Measurements from ENCODE around the gene LRRC7.
"Not testable (repeated sequence)": the region's sequence is repeated elsewhere in the genome, so short reads cannot be mapped to it uniquely, and the experiment has no call there.

The LRRC7 gene

GRCh38 chr1:69914976-69915765, 347.4 kb downstream of the LRRC7 start:
- TF ChIP-seq, protein P1, sequence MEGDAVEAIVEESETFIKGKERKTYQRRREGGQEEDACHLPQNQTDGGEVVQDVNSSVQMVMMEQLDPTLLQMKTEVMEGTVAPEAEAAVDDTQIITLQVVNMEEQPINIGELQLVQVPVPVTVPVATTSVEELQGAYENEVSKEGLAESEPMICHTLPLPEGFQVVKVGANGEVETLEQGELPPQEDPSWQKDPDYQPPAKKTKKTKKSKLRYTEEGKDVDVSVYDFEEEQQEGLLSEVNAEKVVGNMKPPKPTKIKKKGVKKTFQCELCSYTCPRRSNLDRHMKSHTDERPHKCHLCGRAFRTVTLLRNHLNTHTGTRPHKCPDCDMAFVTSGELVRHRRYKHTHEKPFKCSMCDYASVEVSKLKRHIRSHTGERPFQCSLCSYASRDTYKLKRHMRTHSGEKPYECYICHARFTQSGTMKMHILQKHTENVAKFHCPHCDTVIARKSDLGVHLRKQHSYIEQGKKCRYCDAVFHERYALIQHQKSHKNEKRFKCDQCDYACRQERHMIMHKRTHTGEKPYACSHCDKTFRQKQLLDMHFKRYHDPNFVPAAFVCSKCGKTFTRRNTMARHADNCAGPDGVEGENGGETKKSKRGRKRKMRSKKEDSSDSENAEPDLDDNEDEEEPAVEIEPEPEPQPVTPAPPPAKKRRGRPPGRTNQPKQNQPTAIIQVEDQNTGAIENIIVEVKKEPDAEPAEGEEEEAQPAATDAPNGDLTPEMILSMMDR (IDR thresholded peaks at IDR 0.05) = no peak
- Histone ChIP-seq H3K27ac (peak overlapping the region in 1 of 2 donors; percentile 24), H3K4me3 (no peak overlapping the region)
- DNase-seq (ENCODE audit: low spot score) = no peak

DNA sequence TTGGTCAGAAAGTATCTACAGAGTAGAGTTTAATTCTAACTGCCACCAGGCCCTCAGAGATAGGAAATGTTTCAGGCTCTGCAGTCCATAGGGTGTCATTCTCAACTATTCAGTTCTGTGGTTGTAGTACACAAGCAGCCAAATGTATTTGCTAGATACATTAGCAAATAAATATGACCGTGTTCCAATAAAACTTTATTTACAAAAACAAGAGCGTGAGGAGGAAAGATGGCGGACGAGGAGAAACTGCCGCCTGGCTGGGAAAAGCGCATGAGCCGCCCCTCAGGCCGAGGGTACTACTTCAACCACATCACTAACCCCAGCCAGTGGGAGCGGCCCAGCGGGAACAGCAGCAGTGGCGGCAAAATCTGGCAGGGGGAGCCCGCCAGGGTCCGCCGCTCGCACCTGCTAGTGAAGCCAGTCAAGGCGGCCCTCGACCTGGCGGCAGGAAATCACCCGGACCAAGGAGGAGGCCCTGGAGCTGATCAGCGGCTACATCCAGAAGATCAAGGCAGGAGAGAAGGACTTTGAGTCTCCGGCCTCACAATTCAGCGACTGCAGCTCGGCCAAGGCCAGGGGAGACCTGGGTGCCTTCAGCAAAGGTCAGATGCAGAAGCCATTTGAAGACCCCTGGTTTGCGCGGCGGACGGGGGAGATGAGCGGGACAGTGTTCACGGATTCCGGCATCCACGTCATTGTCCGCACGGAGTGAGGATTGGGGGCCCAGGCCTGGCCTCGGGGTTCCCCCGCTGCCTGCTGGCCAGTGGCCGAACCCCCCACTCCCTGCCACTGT, 351.6 kb downstream of the LRRC7 start:
- Histone ChIP-seq H3K4me3 (no peak overlapping the region), H3K27ac (no peak overlapping the region)
- DNase-seq (ENCODE audit: low spot score) = no peak
- TF ChIP-seq, protein P1 (IDR thresholded peaks at IDR 0.05) = no peak

DNA sequence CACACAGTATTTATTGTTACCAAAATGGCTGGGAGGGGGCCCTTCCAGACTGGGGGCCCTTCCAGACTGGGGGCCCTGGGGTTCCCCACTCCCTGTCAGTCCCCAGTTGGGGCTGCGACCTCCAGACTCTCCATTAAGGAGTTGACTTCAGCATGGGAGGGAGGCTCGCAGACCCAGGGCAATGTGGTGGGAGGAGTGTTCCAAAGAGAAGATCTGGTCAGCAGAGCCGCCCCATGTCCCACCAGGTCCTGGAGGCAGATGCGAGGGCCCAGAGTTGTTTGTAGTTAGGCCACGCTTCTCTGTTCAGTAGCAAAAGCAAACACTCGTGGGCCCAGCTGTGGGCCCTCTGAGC, 352.2 kb downstream of the LRRC7 start:
- TF ChIP-seq, protein P1 (IDR thresholded peaks at IDR 0.05) = no peak
- DNase-seq (ENCODE audit: low spot score) = no peak
- H3K4me3 ChIP-seq = no peak overlapping the region
- H3K27ac ChIP-seq = no peak overlapping the region

GRCh38 chr1:69920426-69920825, 352.7 kb downstream of the LRRC7 start:
- Histone ChIP-seq H3K4me3 (no peak overlapping the region), H3K27ac (no peak overlapping the region)
- TF ChIP-seq, protein P1 (IDR thresholded peaks at IDR 0.05) = no peak
- no peak for DNase-seq (ENCODE audit: low spot score)

- TF ChIP-seq, protein P1 (IDR thresholded peaks at IDR 0.05) = no peak
- DNase-seq (ENCODE audit: low spot score) = no peak
- H3K4me3 ChIP-seq = no peak overlapping the region
- H3K27ac ChIP-seq = no peak overlapping the region
Observed at GRCh38 chr1:69921486-69921885, 353.8 kb downstream of the LRRC7 start.

- not testable (repeated sequence) for DNase-seq (ENCODE audit: low spot score); H3K4me3 ChIP-seq; H3K27ac ChIP-seq
Observed at GRCh38 chr1:69928234-69928633, 360.5 kb downstream of the LRRC7 start.

DNA sequence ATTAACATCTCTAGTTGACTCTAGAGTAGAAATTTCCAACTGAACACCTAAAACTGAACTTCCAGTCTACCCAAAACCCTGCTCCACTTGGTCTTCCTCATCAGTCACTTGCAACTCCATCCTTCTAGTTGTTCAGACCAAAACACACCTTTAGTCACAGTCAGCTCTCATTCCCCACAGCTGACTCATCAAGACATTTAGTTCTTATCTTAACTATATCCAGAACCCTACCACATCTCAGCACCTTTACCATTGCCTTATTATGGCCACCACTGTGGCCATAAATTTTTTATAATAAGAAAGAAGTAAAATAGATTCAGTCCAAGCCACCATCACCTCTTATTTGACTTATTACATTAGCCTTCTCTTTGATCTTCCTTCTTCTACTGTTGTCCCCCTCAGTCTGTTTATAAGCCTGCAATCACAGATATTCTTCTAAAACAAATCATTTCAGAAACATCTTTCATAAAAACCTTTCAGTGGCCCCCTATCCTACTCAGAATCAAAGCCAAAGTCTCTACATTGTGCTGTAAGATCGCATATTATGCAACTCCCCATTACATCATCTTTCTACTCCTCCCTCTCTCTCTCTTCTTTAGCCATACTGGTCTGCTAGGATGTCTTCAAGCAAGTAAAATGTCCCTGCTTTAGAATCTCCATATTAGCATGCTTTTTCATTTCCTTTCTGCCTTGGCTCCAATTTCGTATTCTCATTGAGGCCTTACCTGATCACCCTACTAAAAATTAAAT, 361.8 kb downstream of the LRRC7 start:
- TF ChIP-seq, protein P1 (IDR thresholded peaks at IDR 0.05) = no peak
- no peak for DNase-seq (ENCODE audit: low spot score)
- Histone ChIP-seq H3K4me3 (no peak overlapping the region), H3K27ac (no peak overlapping the region)

Measured in coronary artery (tissue), 2 donors.